ENCODE results near the gene TMUB1. TPM values are rescaled to one million over a fixed set of nuclear protein-coding genes. Genes with fewer than 3 reads are reported as not detected.

The TMUB1 gene
- total and polyA plus RNA-seq, 4 donors, result 32.8 to 104 (median 46.6) TPM

- Histone ChIP-seq H3K27ac (ENCODE audit: low read depth in 1 of 2, low read length in 1 of 2) (no peak overlapping the region), H3K36me3 (ENCODE audit: control insufficient read depth in 4 of 4, insufficient read depth in 4 of 4, low read length in 4 of 4) (peaks cover 31 to 80% (median 38%) of the 10 kb centered on the region in 4 donors), H3K9ac (ENCODE audit: insufficient read depth in 1 of 2, low read length in 2 of 2) (no peak overlapping the region), H3K4me3 (no peak overlapping the region), H3K9me3 (ENCODE audit: control insufficient read depth in 4 of 4, insufficient read depth in 3 of 4, low read length in 3 of 4) (no peaks in the 10 kb centered on the region), H3K27me3 (ENCODE audit: control insufficient read depth in 3 of 3, insufficient read depth in 3 of 3, low read length in 2 of 3) (no peaks in the 10 kb centered on the region), H3K4me1 (ENCODE audit: control insufficient read depth in 5 of 5, insufficient read depth in 5 of 5, low read length in 5 of 5) (no peaks in the 10 kb centered on the region)
- WGBS, 2 donors, result 95 to 97% methylated on average over 37 to 39 of the region's 39 CpGs
- TF ChIP-seq CTCF (IDR thresholded peaks at IDR 0.05; ENCODE audit: control extremely low read depth, extremely low read depth), result no peak
- ATAC-seq (ENCODE audit: insufficient read depth, low FRiP score) (no peak), DNase-seq (no peak)
Measured at GRCh38 chr7:151071032-151071866, 12.0 kb downstream of the TMUB1 start.

GRCh38 chr7:151070574-151070960 is 12.7 kb downstream of the TMUB1 start:
- no peak for TF ChIP-seq CTCF (IDR thresholded peaks at IDR 0.05; ENCODE audit: control extremely low read depth, extremely low read depth)
- 93 to 96% methylated on average over 15 of the region's 15 CpGs for whole genome bisulfite sequencing, 2 donors
- H3K27me3 ChIP-seq (ENCODE audit: control insufficient read depth in 3 of 3, insufficient read depth in 3 of 3, low read length in 2 of 3), result no peaks in the 10 kb centered on the region
- no peak overlapping the region for H3K9ac ChIP-seq (ENCODE audit: insufficient read depth in 1 of 2, low read length in 2 of 2)
- H3K4me3 ChIP-seq, result no peak overlapping the region
- no peaks in the 10 kb centered on the region for H3K4me1 ChIP-seq (ENCODE audit: control insufficient read depth in 5 of 5, insufficient read depth in 5 of 5, low read length in 5 of 5)
- DNase-seq (no peak), ATAC-seq (ENCODE audit: insufficient read depth, low FRiP score) (no peak)
- H3K27ac ChIP-seq (ENCODE audit: low read depth in 1 of 2, low read length in 1 of 2), result no peak overlapping the region
- H3K9me3 ChIP-seq (ENCODE audit: control insufficient read depth in 4 of 4, insufficient read depth in 3 of 4, low read length in 3 of 4), result no peaks in the 10 kb centered on the region
- peaks cover 25 to 80% (median 38%) of the 10 kb centered on the region in 4 donors for H3K36me3 ChIP-seq (ENCODE audit: control insufficient read depth in 4 of 4, insufficient read depth in 4 of 4, low read length in 4 of 4)

GRCh38 chr7:151069841-151070573 is 13.3 kb downstream of the TMUB1 start:
- H3K4me3 ChIP-seq, result no peak overlapping the region
- H3K27me3 ChIP-seq (ENCODE audit: control insufficient read depth in 3 of 3, insufficient read depth in 3 of 3, low read length in 2 of 3), result no peaks in the 10 kb centered on the region
- H3K4me1 ChIP-seq (ENCODE audit: control insufficient read depth in 5 of 5, insufficient read depth in 5 of 5, low read length in 5 of 5), result no peaks in the 10 kb centered on the region
- no peak for ATAC-seq (ENCODE audit: insufficient read depth, low FRiP score)
- TF ChIP-seq CTCF (IDR thresholded peaks at IDR 0.05; ENCODE audit: control extremely low read depth, extremely low read depth), result no peak
- WGBS, 2 donors, result 93 to 94% methylated on average over 17 of the region's 17 CpGs
- no peak for DNase-seq
- no peaks in the 10 kb centered on the region for H3K9me3 ChIP-seq (ENCODE audit: control insufficient read depth in 4 of 4, insufficient read depth in 3 of 4, low read length in 3 of 4)
- peaks cover 24 to 80% (median 35%) of the 10 kb centered on the region in 4 donors for H3K36me3 ChIP-seq (ENCODE audit: control insufficient read depth in 4 of 4, insufficient read depth in 4 of 4, low read length in 4 of 4)
- no peak overlapping the region for H3K9ac ChIP-seq (ENCODE audit: insufficient read depth in 1 of 2, low read length in 2 of 2)
- H3K27ac ChIP-seq (ENCODE audit: low read depth in 1 of 2, low read length in 1 of 2), result no peak overlapping the region

Data from lung (tissue), 12 donors.